ENCODE data around the gene LST1. TPM values are rescaled to one million over a fixed set of nuclear protein-coding genes. Genes with fewer than 3 reads are reported as not detected.

LST1 gene
- total RNA-seq, 2 donors from 2014 or later, result 8.1 to 28.7 TPM

DNA sequence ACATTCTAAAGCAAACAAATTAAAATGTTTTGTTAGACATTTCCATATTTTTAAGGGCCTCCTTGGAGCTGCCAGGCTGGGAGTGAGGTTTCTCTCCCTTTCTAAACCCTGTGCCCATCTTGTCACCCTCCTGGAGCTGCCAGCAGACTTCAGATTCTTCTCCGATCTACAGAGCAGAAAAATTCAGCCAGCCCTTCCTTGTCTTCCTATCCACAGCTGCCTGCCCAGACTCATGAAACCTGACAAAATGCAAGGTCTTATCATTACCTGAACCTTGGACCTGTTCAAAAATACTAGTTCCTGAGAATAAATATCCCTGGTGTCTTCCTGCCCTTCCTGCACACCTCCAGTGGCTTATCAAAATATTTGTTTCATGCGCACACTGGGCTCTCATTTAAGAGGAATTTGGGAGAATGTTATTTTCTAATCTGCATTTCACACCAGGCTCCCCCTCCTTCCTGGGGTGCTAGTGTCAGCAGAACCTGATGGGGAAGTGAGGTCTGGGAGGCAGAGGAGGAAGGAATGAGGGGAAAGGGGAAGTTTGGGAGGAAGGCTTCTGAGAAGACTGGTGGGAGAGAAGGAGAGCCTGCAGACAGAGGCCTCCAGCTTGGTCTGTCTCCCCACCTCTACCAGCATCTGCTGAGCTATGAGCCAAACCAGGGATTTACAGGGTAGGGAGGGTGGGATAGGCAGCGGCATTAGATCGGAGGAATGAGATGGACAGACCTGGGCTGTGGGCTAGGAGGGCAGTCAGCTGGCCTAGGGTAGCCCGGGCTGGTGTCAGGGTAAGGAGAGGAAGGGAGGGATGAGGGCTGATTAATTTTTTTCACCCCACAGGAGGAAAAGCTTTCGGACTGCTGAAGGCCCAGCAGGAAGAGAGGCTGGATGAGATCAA, 28.9 kb downstream of the LST1 start, which contains the start of gene AIF1:
Gene AIF1 (plus strand): TSS at position 551 of the 895 bp plus-strand sequence. CDS start 96 bp downstream, at position 647.
- Mint-ChIP-seq H3K4me3 (peak within 1 kb of the TSS; percentile 56), H3K4me1 (peaks cover 15% of the 10 kb centered on the region), H3K9me3 (no peaks in the 10 kb centered on the region), H3K27me3 (no peaks in the 10 kb centered on the region), H3K36me3 (ENCODE audit: low read depth) (peaks cover 5% of the 10 kb centered on the region), H3K27ac (peak within 1 kb of the TSS; percentile 67)
- ATAC-seq (replicated peaks), result no peak

- Mint-ChIP-seq H3K9me3 (no peaks in the 10 kb centered on the region), H3K4me3 (peak overlapping the region; percentile 56), H3K27ac (peak overlapping the region; percentile 67), H3K36me3 (ENCODE audit: low read depth) (peaks cover 10% of the 10 kb centered on the region), H3K27me3 (no peaks in the 10 kb centered on the region), H3K4me1 (peaks cover 15% of the 10 kb centered on the region)
- no peak for ATAC-seq (replicated peaks)
These were observed 29.7 kb downstream of the LST1 start for GRCh38 chr6:31615748-31616147.

DNA sequence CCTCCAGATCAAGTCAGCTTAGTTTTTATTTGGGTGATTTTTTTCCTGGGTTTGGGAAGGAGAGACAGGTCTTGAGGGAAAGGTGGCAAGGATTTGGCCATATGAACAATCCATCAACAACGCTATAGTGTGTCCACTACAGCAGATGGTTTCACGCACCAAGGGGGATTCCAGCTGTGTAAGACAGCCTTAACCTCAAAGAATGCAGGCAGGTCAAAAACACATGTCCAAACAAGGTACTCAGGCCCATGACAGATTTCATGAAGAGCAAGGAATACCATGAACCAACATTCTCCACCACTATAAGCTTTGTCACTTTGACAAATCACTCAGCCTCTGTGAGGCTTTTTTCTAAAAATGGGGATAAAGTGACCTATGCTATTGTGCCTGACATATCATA, 30.9 kb downstream of the LST1 start:
- no peaks in the 10 kb centered on the region for H3K27me3 Mint-ChIP-seq
- H3K4me3 Mint-ChIP-seq, result peak overlapping the region; percentile 56
- peaks cover 23% of the 10 kb centered on the region for H3K36me3 Mint-ChIP-seq (ENCODE audit: low read depth)
- no peaks in the 10 kb centered on the region for H3K9me3 Mint-ChIP-seq
- ATAC-seq (replicated peaks), result no peak
- H3K27ac Mint-ChIP-seq, result peak overlapping the region; percentile 67
- H3K4me1 Mint-ChIP-seq, result peaks cover 20% of the 10 kb centered on the region

GRCh38 chr6:31619805-31620585, 33.9 kb downstream of the LST1 start:
- peak overlapping the region; percentile 96 for H3K27ac Mint-ChIP-seq
- H3K4me3 Mint-ChIP-seq, result peak overlapping the region; percentile 82
- no peaks in the 10 kb centered on the region for H3K9me3 Mint-ChIP-seq
- peaks cover 53% of the 10 kb centered on the region for H3K36me3 Mint-ChIP-seq (ENCODE audit: low read depth)
- peak; percentile 86 for ATAC-seq (replicated peaks)
- H3K27me3 Mint-ChIP-seq, result no peaks in the 10 kb centered on the region
- H3K4me1 Mint-ChIP-seq, result peaks cover 32% of the 10 kb centered on the region

- H3K27ac Mint-ChIP-seq, result peak within 1 kb of the TSS; percentile 96
- H3K4me3 Mint-ChIP-seq, result peak within 1 kb of the TSS; percentile 82
- no peaks in the 10 kb centered on the region for H3K9me3 Mint-ChIP-seq
- no peaks in the 10 kb centered on the region for H3K27me3 Mint-ChIP-seq
- ATAC-seq (replicated peaks), result peak; percentile 37
- peaks cover 60% of the 10 kb centered on the region for H3K36me3 Mint-ChIP-seq (ENCODE audit: low read depth)
- peaks cover 32% of the 10 kb centered on the region for H3K4me1 Mint-ChIP-seq
These were observed 34.7 kb downstream of the LST1 start, which contains the start of gene PRRC2A for GRCh38 chr6:31620586-31621319. Gene PRRC2A, plus strand, starts transcription at chr6:31620715. Its CDS starts 2,075 bp downstream, at chr6:31622790.

DNA sequence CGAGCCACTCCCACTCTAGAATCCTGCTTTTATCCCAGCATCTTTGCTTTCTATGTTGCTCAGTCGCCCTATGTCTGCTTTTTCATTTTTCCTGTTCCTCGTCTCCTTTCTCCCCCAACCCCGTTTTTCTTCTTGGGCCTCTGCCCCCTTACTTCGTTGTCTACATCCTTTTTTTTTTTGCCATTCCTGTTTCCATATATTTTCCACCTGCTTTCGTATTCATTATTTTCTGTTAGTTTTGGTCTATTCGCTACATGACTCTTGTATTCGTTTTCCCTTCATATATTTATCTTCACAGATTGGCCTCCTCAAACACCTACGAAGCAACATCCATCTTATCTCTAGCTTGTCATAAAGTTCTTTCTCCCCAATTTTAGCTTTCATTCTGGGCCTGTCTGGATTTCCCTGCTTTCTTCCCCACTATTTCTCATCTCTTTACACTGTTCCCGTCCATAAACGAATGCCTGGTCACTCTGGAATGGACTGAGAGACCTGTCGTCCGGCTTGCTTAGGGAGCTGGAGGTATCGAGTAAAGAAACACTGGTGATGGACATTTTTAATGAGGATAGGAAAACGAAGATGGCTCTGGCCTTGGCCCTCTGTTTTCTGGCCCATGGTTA, 35.4 kb downstream of the LST1 start:
- Mint-ChIP-seq H3K27me3 (no peaks in the 10 kb centered on the region), H3K4me3 (peak overlapping the region; percentile 82), H3K36me3 (ENCODE audit: low read depth) (peaks cover 67% of the 10 kb centered on the region), H3K27ac (peak overlapping the region; percentile 96), H3K4me1 (peaks cover 30% of the 10 kb centered on the region), H3K9me3 (no peaks in the 10 kb centered on the region)
- no peak for ATAC-seq (replicated peaks)

DNA sequence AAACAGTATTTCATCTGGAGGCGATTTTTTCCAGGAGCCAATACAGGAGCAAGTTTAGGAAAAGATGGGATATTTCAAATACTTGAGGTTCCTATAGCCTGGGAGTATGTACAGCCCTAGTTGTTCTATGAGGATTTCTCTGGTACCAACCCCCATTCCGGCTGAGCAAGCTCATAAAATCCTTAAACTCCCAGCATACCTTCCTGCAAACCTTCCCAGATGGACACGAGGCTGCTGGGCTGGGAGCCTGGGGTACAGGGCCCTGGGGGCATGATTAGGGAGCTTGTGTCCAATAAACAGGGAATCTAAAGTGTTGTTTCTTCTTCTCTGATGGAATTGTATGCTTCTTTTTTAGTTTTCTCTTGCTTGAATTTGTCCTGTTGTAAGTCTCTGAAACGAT, 35.9 kb downstream of the LST1 start:
- no peaks in the 10 kb centered on the region for H3K27me3 Mint-ChIP-seq
- peaks cover 73% of the 10 kb centered on the region for H3K36me3 Mint-ChIP-seq (ENCODE audit: low read depth)
- no peaks in the 10 kb centered on the region for H3K9me3 Mint-ChIP-seq
- ATAC-seq (replicated peaks), result no peak
- peak overlapping the region; percentile 96 for H3K27ac Mint-ChIP-seq
- peaks cover 27% of the 10 kb centered on the region for H3K4me1 Mint-ChIP-seq
- H3K4me3 Mint-ChIP-seq, result peak overlapping the region; percentile 82

GRCh38 chr6:31622684-31623091, 36.6 kb downstream of the LST1 start:
- Mint-ChIP-seq H3K9me3 (no peaks in the 10 kb centered on the region), H3K4me3 (peak overlapping the region; percentile 82), H3K4me1 (peaks cover 27% of the 10 kb centered on the region), H3K27ac (peak overlapping the region; percentile 96), H3K27me3 (no peaks in the 10 kb centered on the region), H3K36me3 (ENCODE audit: low read depth) (peaks cover 80% of the 10 kb centered on the region)
- ATAC-seq (replicated peaks), result no peak

DNA sequence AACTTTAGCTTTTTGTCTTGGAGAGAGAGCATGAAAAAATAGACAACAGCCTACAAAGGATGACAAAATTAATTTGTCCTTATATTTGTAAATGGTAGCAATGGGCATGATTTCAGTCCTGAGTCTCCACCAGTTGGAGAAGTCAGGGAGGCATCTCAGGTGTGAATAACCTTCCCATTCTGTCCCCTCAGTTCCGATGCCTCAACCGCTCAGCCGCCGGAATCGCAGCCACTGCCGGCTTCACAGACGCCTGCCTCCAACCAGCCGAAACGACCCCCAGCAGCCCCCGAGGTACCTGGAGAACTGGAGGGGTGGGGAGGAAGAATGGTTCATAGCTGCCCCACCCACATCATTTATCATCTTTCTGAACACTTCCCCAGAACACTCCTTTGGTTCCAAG, 38.0 kb downstream of the LST1 start:
- Mint-ChIP-seq H3K9me3 (no peaks in the 10 kb centered on the region), H3K36me3 (ENCODE audit: low read depth) (peaks cover 93% of the 10 kb centered on the region), H3K27ac (peak overlapping the region; percentile 22), H3K4me1 (peaks cover 27% of the 10 kb centered on the region), H3K4me3 (no peak overlapping the region), H3K27me3 (no peaks in the 10 kb centered on the region)
- no peak for ATAC-seq (replicated peaks)

GRCh38 chr6:31626952-31627351, 40.9 kb downstream of the LST1 start:
- no peak for ATAC-seq (replicated peaks)
- no peak overlapping the region for H3K4me3 Mint-ChIP-seq
- peak overlapping the region; percentile 73 for H3K27ac Mint-ChIP-seq
- H3K4me1 Mint-ChIP-seq, result peaks cover 18% of the 10 kb centered on the region
- peaks cover 100% of the 10 kb centered on the region for H3K36me3 Mint-ChIP-seq (ENCODE audit: low read depth)
- H3K27me3 Mint-ChIP-seq, result no peaks in the 10 kb centered on the region
- H3K9me3 Mint-ChIP-seq, result no peaks in the 10 kb centered on the region

DNA sequence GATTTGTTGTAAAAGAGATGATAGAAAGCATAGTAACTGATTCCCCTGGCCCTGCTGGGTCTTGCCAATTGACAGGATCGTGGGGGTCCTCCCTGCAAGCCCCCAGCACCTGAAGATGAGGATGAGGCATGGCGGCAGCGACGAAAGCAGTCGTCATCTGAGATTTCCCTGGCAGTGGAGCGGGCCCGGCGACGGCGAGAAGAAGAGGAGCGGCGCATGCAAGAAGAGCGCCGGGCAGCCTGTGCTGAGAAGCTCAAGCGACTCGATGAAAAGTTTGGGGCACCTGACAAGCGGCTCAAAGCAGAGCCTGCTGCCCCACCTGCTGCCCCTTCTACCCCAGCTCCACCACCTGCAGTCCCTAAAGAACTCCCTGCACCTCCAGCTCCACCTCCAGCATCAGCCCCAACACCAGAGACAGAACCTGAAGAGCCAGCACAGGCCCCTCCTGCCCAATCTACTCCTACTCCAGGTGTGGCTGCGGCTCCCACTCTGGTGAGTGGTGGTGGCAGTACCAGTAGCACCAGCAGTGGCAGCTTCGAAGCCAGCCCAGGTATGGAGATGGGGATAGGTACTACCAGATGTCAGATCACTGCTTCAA, 41.7 kb downstream of the LST1 start:
- peaks cover 100% of the 10 kb centered on the region for H3K36me3 Mint-ChIP-seq (ENCODE audit: low read depth)
- H3K27ac Mint-ChIP-seq, result peak overlapping the region; percentile 73
- no peaks in the 10 kb centered on the region for H3K9me3 Mint-ChIP-seq
- H3K27me3 Mint-ChIP-seq, result no peaks in the 10 kb centered on the region
- ATAC-seq (replicated peaks), result no peak
- H3K4me1 Mint-ChIP-seq, result peaks cover 10% of the 10 kb centered on the region
- H3K4me3 Mint-ChIP-seq, result no peak overlapping the region

DNA sequence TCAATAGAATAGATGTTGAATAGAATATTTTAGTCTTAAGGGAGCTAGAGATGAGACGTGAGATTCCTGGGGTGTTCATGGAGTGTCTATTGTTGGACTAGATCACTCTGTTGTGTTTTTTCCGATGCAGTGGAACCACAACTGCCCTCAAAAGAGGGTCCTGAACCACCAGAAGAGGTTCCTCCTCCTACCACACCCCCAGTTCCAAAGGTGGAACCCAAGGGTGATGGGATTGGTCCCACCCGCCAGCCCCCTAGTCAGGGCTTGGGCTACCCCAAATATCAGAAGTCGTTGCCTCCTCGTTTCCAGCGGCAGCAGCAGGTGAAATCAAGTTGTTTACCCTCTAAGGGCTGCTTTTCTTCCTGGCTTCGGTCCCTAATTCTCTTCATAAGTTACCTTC, 42.9 kb downstream of the LST1 start:
- Mint-ChIP-seq H3K4me1 (peaks cover 7% of the 10 kb centered on the region), H3K27ac (peak overlapping the region; percentile 73), H3K27me3 (no peaks in the 10 kb centered on the region), H3K9me3 (no peaks in the 10 kb centered on the region), H3K4me3 (no peak overlapping the region), H3K36me3 (ENCODE audit: low read depth) (peaks cover 100% of the 10 kb centered on the region)
- ATAC-seq (replicated peaks), result no peak

GRCh38 chr6:31630177-31630934, 44.3 kb downstream of the LST1 start:
- Mint-ChIP-seq H3K27ac (peak overlapping the region; percentile 30), H3K9me3 (no peaks in the 10 kb centered on the region), H3K4me3 (no peak overlapping the region), H3K4me1 (peaks cover 9% of the 10 kb centered on the region), H3K36me3 (ENCODE audit: low read depth) (peaks cover 100% of the 10 kb centered on the region), H3K27me3 (no peaks in the 10 kb centered on the region)
- ATAC-seq (replicated peaks), result no peak

Measured in activated T-helper 17 cell treated with anti-CD3 and anti-CD28 coated beads, Interleukin-2, amount 50 U/mL, for 72 hours (primary cell).